Sigmoid colon (tissue), 7 donors: ENCODE results near the gene COL4A4. TPM values are rescaled to one million over a fixed set of nuclear protein-coding genes. Genes with fewer than 3 reads are reported as not detected.

Source experiments
- DNase-seq: peaks from one replicate; pipeline ENCODE4 v3.0.0-alpha.2; 2019
- H3K27ac ChIP-seq, 4 donors: fragments of 200-600 bp; sonication (generic); one replicate each; pipeline ENCODE4 v1.5.1; 2016 to 2019; ENCODE audit warnings: mild to moderate bottlenecking in 1 of 4
- H3K27me3 ChIP-seq, 3 donors: fragments of 200-600 bp; sonication (generic); one replicate each; pipeline ENCODE4 v1.5.1; 2019; ENCODE audit warnings: mild to moderate bottlenecking in 1 of 3
- H3K36me3 ChIP-seq, 4 donors: fragments of 200-600 bp; sonication (generic); one replicate each; pipeline ENCODE4 v1.5.1; 2016 to 2019
- H3K4me1 ChIP-seq, 4 donors: fragments of 200-600 bp; sonication (generic); one replicate each; pipeline ENCODE4 v1.5.1; 2017 to 2019
- H3K4me3 ChIP-seq, 4 donors: fragments of 200-600 bp; sonication (generic); one replicate each; pipeline ENCODE4 v1.5.1; 2017 to 2019; ENCODE audit warnings: mild to moderate bottlenecking in 2 of 4, moderate library complexity in 1 of 4
- H3K9me3 ChIP-seq, 4 donors: fragments of 200-600 bp in 3 of 4; sonication (generic) in 3 of 4; one replicate each; pipeline versions ENCODE4 v1.5.1 to v1.6.1; 2013 to 2019
- CTCF ChIP-seq, 4 experiments: fragments of 450-650 bp in 3 of 4; fragments of 200-600 bp in 1 of 4; IDR thresholded peaks; one replicate each; pipeline ENCODE4 v1.5.1; 2016 to 2019; ENCODE audit warnings: antibody characterized with exemption in 4 of 4, mild to moderate bottlenecking in 3 of 4, moderate library complexity in 2 of 4
- EP300 ChIP-seq, 4 donors: sonication (generic); formaldehyde crosslinking; IDR thresholded peaks; one replicate each; pipeline ENCODE4 v1.6.1; 2017; ENCODE audit warnings: antibody characterized with exemption in 4 of 4
- POLR2A ChIP-seq, 2 donors: fragments of 450-650 bp; IDR thresholded peaks; one replicate each; pipeline ENCODE4 v1.6.1; 2016; ENCODE audit warnings: antibody characterized with exemption in 2 of 2, mild to moderate bottlenecking in 2 of 2, moderate library complexity in 2 of 2
- POLR2AphosphoS5 ChIP-seq, 4 donors: sonication (generic); formaldehyde crosslinking; IDR thresholded peaks; one replicate each; pipeline ENCODE4 v1.6.1; 2017; ENCODE audit warnings: antibody characterized with exemption in 4 of 4
- WGBS, 2 donors: extraction: QIAGEN DNeasy Blood & Tissue Kit; methylation state at CpG; one replicate each; pipeline ENCODE4 v1.1.7; 2013; 5-methylcytosine and 5-hydroxymethylcytosine counted together
- intact Hi-C: fragments of 100-400 bp; cut with DNase I; formaldehyde crosslinking; loops from one replicate; pipeline ENCODE4 v1.15.1; 2023
- polyA plus RNA-seq, 3 donors: library from polyadenylated mRNA; stranded (reverse); fragments of 200-250 nt; gene quantifications; one replicate each; pipeline ENCODE4 v1.2.3, GENCODE V29; 2013
- total RNA-seq, 4 donors: library from RNA; depleted of rRNA; stranded (reverse); fragments of >200 nt; gene quantifications; one replicate each; pipeline ENCODE4 v1.1.0, GENCODE V29; 2016
- donor health status: healthy with polysubstance abuse.
- donor health status: Bipolar disorder and iron deficiency.
- donor health status: healthy.

Gene COL4A4
- total RNA-seq (1 to 10 TPM in 3 of 4 donors, under 1 TPM in 1; 0.49 to 1.4 (median 1.1) TPM), polyA plus RNA-seq (1 to 10 TPM in 1 of 3 donors, not detected in 2; 1.6 TPM)

- DNase-seq = peak; percentile 67
- no peaks in the 10 kb centered on the region for H3K36me3 ChIP-seq
- intact Hi-C loops = no loop called here
- H3K4me1 ChIP-seq = peaks cover 0 to 19% (median 17%) of the 10 kb centered on the region in 4 donors
- peaks cover 15 to 55% (median 20%) of the 10 kb centered on the region in 3 donors for H3K27me3 ChIP-seq
- peak within 1 kb of the TSS in 1 of 4 donors; percentile 49 for H3K27ac ChIP-seq
- peaks cover 0 to 3% (median 0%) of the 10 kb centered on the region in 4 donors for H3K9me3 ChIP-seq
- H3K4me3 ChIP-seq = peak within 1 kb of the TSS; percentile 8 to 50 (median 38)
- TF ChIP-seq CTCF (IDR thresholded peaks at IDR 0.05) (no peak), POLR2A (IDR thresholded peaks at IDR 0.05) (no peak), EP300 (IDR thresholded peaks at IDR 0.05) (no peak), POLR2AphosphoS5 (IDR thresholded peaks at IDR 0.05) (no peak)
- WGBS, 2 donors = 0 to 1% methylated on average over 77 of the region's 77 CpGs
Measured at GRCh38 chr2:227163998-227164762, at the start of gene COL4A4, which contains the start of gene COL4A3. Gene COL4A4, minus strand, starts transcription at chr2:227164205. Its CDS starts 16,722 bp downstream, at chr2:227147483. Gene COL4A3, plus strand, starts transcription at chr2:227164624. Its CDS starts 103 bp downstream, at chr2:227164727.

GRCh38 chr2:227207573-227207972, 43.6 kb upstream of the COL4A4 start:
- WGBS, 2 donors = 80 to 89% methylated on average over 2 of the region's 2 CpGs
- peaks cover 0 to under 1% (median 0%) of the 10 kb centered on the region in 4 donors for H3K4me1 ChIP-seq
- no peak overlapping the region for H3K27ac ChIP-seq
- H3K9me3 ChIP-seq = no peaks in the 10 kb centered on the region
- no peak for DNase-seq
- no peak for TF ChIP-seq POLR2A (IDR thresholded peaks at IDR 0.05)
- no peak for TF ChIP-seq EP300 (IDR thresholded peaks at IDR 0.05)
- no peak for TF ChIP-seq POLR2AphosphoS5 (IDR thresholded peaks at IDR 0.05)
- no peak for TF ChIP-seq CTCF (IDR thresholded peaks at IDR 0.05)
- no peaks in the 10 kb centered on the region for H3K36me3 ChIP-seq
- no peaks in the 10 kb centered on the region for H3K27me3 ChIP-seq
- no peak overlapping the region for H3K4me3 ChIP-seq
- intact Hi-C loops = no loop called here

GRCh38 chr2:227206406-227206805, 42.4 kb upstream of the COL4A4 start:
- no peak overlapping the region for H3K4me3 ChIP-seq
- no peak overlapping the region for H3K27ac ChIP-seq
- intact Hi-C loops = no loop called here
- no peaks in the 10 kb centered on the region for H3K27me3 ChIP-seq
- H3K36me3 ChIP-seq = no peaks in the 10 kb centered on the region
- TF ChIP-seq EP300 (IDR thresholded peaks at IDR 0.05) = no peak
- TF ChIP-seq POLR2AphosphoS5 (IDR thresholded peaks at IDR 0.05) = no peak
- no peak for TF ChIP-seq POLR2A (IDR thresholded peaks at IDR 0.05)
- 92 to 93% methylated on average over 9 of the region's 9 CpGs for WGBS, 2 donors
- DNase-seq = no peak
- H3K4me1 ChIP-seq = no peaks in the 10 kb centered on the region
- H3K9me3 ChIP-seq = no peaks in the 10 kb centered on the region

GRCh38 chr2:227205701-227206100, 41.7 kb upstream of the COL4A4 start:
- Histone ChIP-seq H3K9me3 (no peaks in the 10 kb centered on the region), H3K27ac (no peak overlapping the region), H3K27me3 (no peaks in the 10 kb centered on the region), H3K4me1 (no peaks in the 10 kb centered on the region), H3K4me3 (no peak overlapping the region), H3K36me3 (no peaks in the 10 kb centered on the region)
- 84 to 85% methylated on average over 4 of the region's 4 CpGs for WGBS, 2 donors
- intact Hi-C loops = no loop called here
- TF ChIP-seq POLR2AphosphoS5 (IDR thresholded peaks at IDR 0.05) (no peak), CTCF (IDR thresholded peaks at IDR 0.05) (no peak)
- DNase-seq = no peak

- Histone ChIP-seq H3K27ac (no peak overlapping the region), H3K27me3 (no peaks in the 10 kb centered on the region), H3K9me3 (no peaks in the 10 kb centered on the region), H3K4me3 (no peak overlapping the region), H3K4me1 (no peaks in the 10 kb centered on the region), H3K36me3 (no peaks in the 10 kb centered on the region)
- intact Hi-C loops = no loop called here
- 91 to 94% methylated on average over 4 of the region's 4 CpGs for WGBS, 2 donors
- no peak for DNase-seq
- TF ChIP-seq EP300 (IDR thresholded peaks at IDR 0.05) (no peak), POLR2AphosphoS5 (IDR thresholded peaks at IDR 0.05) (no peak), POLR2A (IDR thresholded peaks at IDR 0.05) (no peak), CTCF (IDR thresholded peaks at IDR 0.05) (no peak)
Measured at GRCh38 chr2:227204452-227204851, 40.4 kb upstream of the COL4A4 start.
